HG03103 (cell line): Measurements from ENCODE around the gene TCIRG1.

ENCODE experiments used
- ATAC-seq: cut with Tn5 transposase; IDR thresholded peaks from one replicate; pipeline ENCODE4 v1.9.1; 2021; ENCODE audit warnings: low read depth; ENCODE audit not compliant: unreplicated experiment

TCIRG1 gene

GRCh38 chr11:68036141-68036716 lies 2.6 kb upstream of the TCIRG1 start:
- no peak for ATAC-seq

- no peak for ATAC-seq
These were observed 2.0 kb upstream of the TCIRG1 start for GRCh38 chr11:68036717-68037239.

GRCh38 chr11:68037411-68038225 lies 1.2 kb upstream of the TCIRG1 start:
- no peak for ATAC-seq

- ATAC-seq = no peak
These were observed 553 bp upstream of the TCIRG1 start for GRCh38 chr11:68038226-68038717.

- ATAC-seq = no peak
These were observed 781 bp downstream of the TCIRG1 start for GRCh38 chr11:68039526-68040086.

- ATAC-seq = no peak
These were observed 1.5 kb downstream of the TCIRG1 start for GRCh38 chr11:68040101-68040956.

- ATAC-seq = no peak
These were observed 2.2 kb downstream of the TCIRG1 start for GRCh38 chr11:68040957-68041591.

- ATAC-seq = no peak
These were observed 2.9 kb downstream of the TCIRG1 start for GRCh38 chr11:68041617-68042218.

- no peak for ATAC-seq
These were observed 3.6 kb downstream of the TCIRG1 start for GRCh38 chr11:68042219-68043028.

GRCh38 chr11:68043029-68043348 lies 4.2 kb downstream of the TCIRG1 start:
- no peak for ATAC-seq

- no peak for ATAC-seq
These were observed 4.7 kb downstream of the TCIRG1 start for GRCh38 chr11:68043349-68044144.

- no peak for ATAC-seq
These were observed 5.5 kb downstream of the TCIRG1 start for GRCh38 chr11:68044145-68044813.

GRCh38 chr11:68044898-68045351 lies 6.1 kb downstream of the TCIRG1 start:
- no peak for ATAC-seq

GRCh38 chr11:68047437-68048290 lies 8.8 kb downstream of the TCIRG1 start:
- no peak for ATAC-seq

- ATAC-seq = no peak
These were observed 10.1 kb downstream of the TCIRG1 start for GRCh38 chr11:68048681-68049508.
